K562 (cell line): Measurements from ENCODE around the gene NAT9. TPM values are rescaled to one million over a fixed set of nuclear protein-coding genes. Genes with fewer than 3 reads are reported as not detected.

ENCODE experiments used
- ATAC-seq: fragments of 200-7000 bp; cut with Tn5 transposase; 3 replicates; pipeline ENCODE4 v1.9.1; 2020; ENCODE audit warnings: moderate library complexity
- BruUV-seq: library from RNA; stranded (reverse); fragments of 400-500 nt; replicated peaks from 2 replicates; lab custom pipeline; 2021; lab: Mats Ljungman, UMichigan
- CTCF ChIA-PET: fragments of 300-600 bp; formaldehyde crosslinking; extraction: SDS; loops from one replicate; lab custom pipeline; 2021; ENCODE audit warnings: low intra/inter-chr PET ratio; lab: Yijun Ruan, JAX
- POLR2A ChIA-PET: fragments of 300-600, 350-650 bp; sonication (Branson Sonifier 250); formaldehyde crosslinking; extraction: SDS; loops from one replicate; lab custom pipeline; 2021; ENCODE audit warnings: antibody characterized with exemption, inconsistent platforms; lab: Yijun Ruan, JAX
- DNase-seq, 4 experiments: peaks; one replicate each; pipeline versions ENCODE4 v3.0.0 to v3.0.0-alpha.2; 2011 to 2018; ENCODE audit warnings: low spot score in 3 of 4, mixed read lengths in 3 of 4; ENCODE audit errors: extremely low read depth in 1 of 4
- FAIRE-seq: peaks from 2 replicates; lab custom pipeline; 2011; peaks lifted over from hg19 to GRCh38; lab: Jason Lieb, UNC
- H2AFZ ChIP-seq: 2 replicates; pipeline ENCODE4 v1.6.0; 2011; ENCODE audit warnings: low read depth, low read length, control low read depth, inconsistent platforms
- H3K27ac ChIP-seq: fragments of 200-600 bp; 3 replicates; pipeline ENCODE4 v1.8.0; 2011; ENCODE audit warnings: low read depth, mild to moderate bottlenecking, control low read depth, inconsistent platforms, low read length, moderate library complexity, mixed read lengths; ENCODE audit errors: extremely low read depth
- H3K27me3 ChIP-seq, 2 experiments: fragments of 300-600 bp in 1 of 2; 2 replicates in 1 of 2; 3 replicates in 1 of 2; pipeline versions ENCODE4 v1.6.0 to v1.8.0; 2011; ENCODE audit warnings: inconsistent platforms in 2 of 2, low read length in 2 of 2, mild to moderate bottlenecking in 1 of 2, mixed read lengths in 1 of 2, moderate library complexity in 1 of 2; ENCODE audit not compliant: control insufficient read depth in 2 of 2, insufficient read depth in 2 of 2
- H3K36me3 ChIP-seq: fragments of 300-600 bp; 3 replicates; pipeline ENCODE4 v1.8.0; 2011; ENCODE audit warnings: mild to moderate bottlenecking, low read length, inconsistent platforms; ENCODE audit not compliant: control insufficient read depth, insufficient read depth
- H3K4me1 ChIP-seq, 2 experiments: fragments of 200-600 bp in 1 of 2; replicated peaks in 1 of 2; 2 replicates in 1 of 2; 3 replicates in 1 of 2; pipeline versions ENCODE4 v1.5.1 to v1.8.0; 2011; ENCODE audit warnings: inconsistent platforms in 2 of 2, low read length in 2 of 2, mild to moderate bottlenecking in 1 of 2, mixed read lengths in 1 of 2, moderate library complexity in 1 of 2; ENCODE audit not compliant: control insufficient read depth in 2 of 2, insufficient read depth in 2 of 2
- H3K4me2 ChIP-seq: 2 replicates; pipeline ENCODE4 v1.6.1; 2011; ENCODE audit warnings: low read length, control low read depth, inconsistent platforms, mixed read lengths; ENCODE audit not compliant: insufficient read depth
- H3K4me3 ChIP-seq: fragments of 200-600 bp; sonication (generic), shearing (Covaris generic); 2 replicates; pipeline ENCODE4 v1.5.1; 2016; ENCODE audit warnings: control low read depth, inconsistent platforms
- H3K79me2 ChIP-seq: fragments of 200-600 bp; 3 replicates; pipeline ENCODE4 v1.8.0; 2011; ENCODE audit warnings: low read length, inconsistent platforms; ENCODE audit not compliant: control insufficient read depth, insufficient read depth
- H3K9ac ChIP-seq, 2 experiments: 2 replicates each; pipeline versions ENCODE4 v1.6.0 to v1.6.1; 2011; ENCODE audit warnings: low read depth in 2 of 2, low read length in 2 of 2, control low read depth in 1 of 2, inconsistent platforms in 1 of 2, mild to moderate bottlenecking in 1 of 2, mixed read lengths in 1 of 2; ENCODE audit not compliant: insufficient read depth in 1 of 2
- H3K9me1 ChIP-seq: one replicate; pipeline ENCODE4 v1.6.0; 2011; ENCODE audit warnings: inconsistent platforms, mild to moderate bottlenecking, low read length, moderate library complexity; ENCODE audit not compliant: control insufficient read depth, insufficient read depth
- H3K9me3 ChIP-seq: replicated peaks from 2 replicates; pipeline ENCODE4 v1.5.1; 2011; ENCODE audit warnings: low read depth, low read length, inconsistent platforms; ENCODE audit not compliant: control insufficient read depth, insufficient read depth
- H4K20me1 ChIP-seq: replicated peaks from 2 replicates; pipeline ENCODE4 v1.6.1; 2011; ENCODE audit warnings: low read length, inconsistent platforms, mixed read lengths; ENCODE audit not compliant: control insufficient read depth, insufficient read depth
- CEBPB ChIP-seq: fragments of 450-650 bp; IDR thresholded peaks from 2 replicates; pipeline ENCODE4 v1.6.1; 2016; ENCODE audit warnings: missing genetic modification characterization, missing compliant biosample characterization
- CXXC5 ChIP-seq: fragments of 250-450 bp; sonication (Bioruptor Pico); IDR thresholded peaks from 2 replicates; pipeline ENCODE4 v1.8.0; 2022; ENCODE audit warnings: inconsistent platforms, mild to moderate bottlenecking, moderate library complexity
- ESRRA ChIP-seq: fragments of 450-650 bp; IDR thresholded peaks from 2 replicates; pipeline ENCODE4 v1.6.1; 2014; ENCODE audit warnings: low read depth, mild to moderate bottlenecking, moderate library complexity, borderline replicate concordance
- ESRRB ChIP-seq: fragments of 250-450 bp; sonication (Bioruptor Pico); IDR thresholded peaks from 2 replicates; pipeline ENCODE4 v1.5.0; 2020; ENCODE audit warnings: mild to moderate bottlenecking, moderate library complexity, borderline replicate concordance
- MAZ ChIP-seq, 2 experiments: fragments of 450-650 bp in 1 of 2; sonication (generic) in 1 of 2; formaldehyde crosslinking; IDR thresholded peaks in 1 of 2; conservative IDR thresholded peaks in 1 of 2; 2 replicates each; pipeline versions ENCODE4 v1.4.0 to v1.5.0; 2020; ENCODE audit warnings: mild to moderate bottlenecking in 1 of 2, missing genetic modification reagents in 1 of 2
- NCOA6 ChIP-seq: fragments of 450-650 bp; IDR thresholded peaks from 2 replicates; pipeline ENCODE4 v1.6.1; 2017; ENCODE audit warnings: mild to moderate bottlenecking
- NCOR1 ChIP-seq: fragments of 450-650 bp; IDR thresholded peaks from 2 replicates; pipeline ENCODE4 v1.6.1; 2016; ENCODE audit warnings: mild to moderate bottlenecking, moderate library complexity
- NFIC ChIP-seq: fragments of 450-650 bp; IDR thresholded peaks from 2 replicates; pipeline ENCODE4 v1.6.1; 2017; ENCODE audit warnings: mild to moderate bottlenecking, inconsistent platforms
- NRF1 ChIP-seq, 2 experiments: fragments of 450-650 bp; IDR thresholded peaks in 1 of 2; conservative IDR thresholded peaks in 1 of 2; 2 replicates each; pipeline ENCODE4 v1.6.1; 2014; ENCODE audit warnings: mild to moderate bottlenecking in 2 of 2
- RB1 ChIP-seq: fragments of 450-650 bp; IDR thresholded peaks from 2 replicates; pipeline ENCODE4 v1.6.1; 2017; ENCODE audit warnings: low read depth, mild to moderate bottlenecking
- ZBTB17 ChIP-seq: fragments of 450-650 bp; formaldehyde crosslinking; IDR thresholded peaks from 2 replicates; pipeline ENCODE4 v1.4.0; 2020; ENCODE audit warnings: mild to moderate bottlenecking
- ZBTB8A ChIP-seq: fragments of 450-650 bp; IDR thresholded peaks from 2 replicates; pipeline ENCODE4 v1.6.1; 2018; ENCODE audit warnings: mild to moderate bottlenecking, moderate library complexity; ENCODE audit not compliant: partially characterized antibody
- WGBS: fragments of 100-300 bp; shearing (Covaris generic); methylation state at CpG from one replicate; pipeline ENCODE4 v1.1.6; 2016; ENCODE audit warnings: low coverage, mixed read lengths; ENCODE audit not compliant: insufficient coverage; ENCODE audit errors: missing lambda C conversion rate; 5-methylcytosine and 5-hydroxymethylcytosine counted together
- in situ Hi-C: fragments of 300-500 bp; cut with MboI; formaldehyde crosslinking; loops from 4 replicates; pipeline ENCODE4 v1.15.0; 2018; ENCODE audit warnings: inconsistent platforms, mixed read lengths
- intact Hi-C: fragments of 100-400 bp; cut with micrococcal nuclease; formaldehyde crosslinking; loops from 2 replicates; pipeline ENCODE4 v1.14.2; 2022
- polyA plus RNA-seq, 8 experiments: library from polyadenylated mRNA; depleted of rRNA in 4 of 8; stranded (reverse) in 5 of 8; unstranded in 3 of 8; fragments of >200 nt; fragmentation: Nextera tagmentation in 2 of 8; fragmentation: Illumina TruSeq in 1 of 8; extraction: Ambion mirVana in 2 of 8; extraction: Trizol in 1 of 8; gene quantifications; 2 replicates each; pipeline versions ENCODE4 v1.2.1 to v1.2.3, GENCODE V29; 2011 to 2014; ENCODE audit warnings: inconsistent platforms in 1 of 8, missing spikeins in 1 of 8
- total RNA-seq, 7 experiments: library from RNA; depleted of rRNA in 6 of 7; stranded (reverse); fragments of >200 nt in 6 of 7; fragmentation: Illumina TruSeq in 2 of 7; extraction: Trizol in 2 of 7; gene quantifications; 2 replicates each; pipeline versions ENCODE4 v1.2.1 to v1.2.3, GENCODE V29; 2011 to 2021; ENCODE audit warnings: low replicate concordance in 1 of 7
- TF ChIP-seq, protein P1 (sequence below), 3 experiments: IDR thresholded peaks in 2 of 3; conservative IDR thresholded peaks in 1 of 3; 2 replicates each; pipeline ENCODE4 v1.5.1; 2011 to 2012; ENCODE audit warnings: low read length in 3 of 3, mild to moderate bottlenecking in 3 of 3, control low read depth in 2 of 3, improper control_type of control experiment in 1 of 3, inconsistent platforms in 1 of 3, low read depth in 1 of 3, mixed read lengths in 1 of 3, moderate library complexity in 1 of 3; ENCODE audit not compliant: insufficient read depth in 2 of 3
- TF ChIP-seq, protein P2 (sequence below): fragments of 250-450 bp; sonication (Bioruptor Pico); IDR thresholded peaks from 2 replicates; pipeline ENCODE4 v1.8.0; 2021; ENCODE audit warnings: mild to moderate bottlenecking, moderate library complexity
- TF ChIP-seq, protein P3 (sequence below): sonication (generic); formaldehyde crosslinking; IDR thresholded peaks from 2 replicates; pipeline ENCODE4 v1.8.0; 2022; ENCODE audit warnings: missing genetic modification reagents, mild to moderate bottlenecking, moderate library complexity, borderline replicate concordance

Gene NAT9
- total and polyA plus RNA-seq, 9 of the 15 experiments (the other 6 are each of a cell fraction or from before 2014, with no cell fraction given) = 4.2 to 63.6 (median 40.8) TPM

DNA sequence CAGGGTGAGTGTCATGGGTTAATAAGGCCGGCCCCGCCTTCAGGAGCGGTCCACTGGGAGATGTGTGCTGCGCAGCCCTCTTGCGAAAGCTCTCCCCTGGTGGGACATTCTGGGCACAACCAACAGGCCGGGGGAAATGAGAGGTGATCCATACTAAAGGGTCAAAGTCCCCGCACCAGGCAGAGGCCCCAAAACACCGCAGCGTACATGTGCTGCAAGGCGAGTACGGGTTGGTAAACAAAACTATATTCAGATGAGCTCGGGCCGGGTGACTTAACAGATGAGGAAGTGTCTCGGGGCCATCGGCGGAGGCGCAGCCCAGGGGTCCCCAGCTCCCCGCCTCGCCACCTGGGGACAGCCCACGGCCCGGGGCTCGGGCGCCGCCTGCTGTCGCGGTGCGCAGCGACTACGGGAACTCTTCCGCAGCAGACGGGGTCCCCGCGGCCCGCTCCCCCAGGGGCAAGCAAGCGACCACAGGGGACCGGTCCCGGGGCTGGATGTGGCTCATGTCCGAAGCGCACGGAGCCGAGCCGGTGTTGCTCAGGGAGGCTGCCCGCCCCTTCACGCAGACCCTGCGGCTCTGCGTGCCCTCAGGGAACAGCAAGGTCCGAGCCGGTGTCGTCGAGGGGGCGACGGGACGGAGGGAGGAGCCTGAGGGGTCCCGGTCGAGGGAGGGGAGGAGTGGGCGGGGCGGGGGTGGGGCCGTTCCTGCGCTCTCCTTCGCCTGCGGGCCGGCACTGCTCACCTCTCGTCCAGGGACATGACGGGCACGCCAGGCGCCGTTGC lies 39.4 kb downstream of the NAT9 start, which contains the start of gene RAB37:
Gene RAB37 (plus strand): TSS at position 744 of the 786 bp plus-strand sequence. CDS start 17 bp downstream, at position 761.
- ChIA-PET CTCF (interaction anchor here (0.8 to 2.6 kb wide), 4 partner anchors 9 to 435 kb away, joined by 3 to 15 read pairs (median 3); no protein-coding TSS in a partner anchor), POLR2A (interaction anchor here (0.6 to 1.3 kb wide), 4 partner anchors 11 to 1119 kb away, joined by 3 to 4 read pairs (median 4); no protein-coding TSS in a partner anchor)
- Histone ChIP-seq H3K36me3 (no peaks in the 10 kb centered on the region), H3K9me3 (no peaks in the 10 kb centered on the region), H3K4me3 (no peak within 1 kb of the TSS), H3K9ac (peak within 1 kb of the TSS in 1 of 2 experiments; percentile 28; a peak in 2 of 4 replicates), H4K20me1 (peaks cover 5% of the 10 kb centered on the region; the same call in 1 of the 2 replicates), H3K4me2 (no peak within 1 kb of the TSS), H3K27me3 (peaks cover 31 to 73% of the 10 kb centered on the region in 2 experiments; a peak in 4 of 5 replicates), H3K9me1 (no peaks in the 10 kb centered on the region), H3K79me2 (no peaks in the 10 kb centered on the region), H3K27ac (no peak within 1 kb of the TSS), H2AFZ (no peak within 1 kb of the TSS), H3K4me1 (peaks cover 0 to 20% of the 10 kb centered on the region in 2 experiments; a peak in 3 of 5 replicates)
- ATAC-seq = peak; percentile 78
- DNase-seq = peak in 2 of 4 experiments; percentile 67
- no TSS peak for BruUV-seq
- intact Hi-C loops = loop anchor here (1.0 kb wide), 1 partner anchor 79 kb away; no protein-coding TSS in a partner anchor
- FAIRE-seq = no peak
- in situ Hi-C loops = no loop called here
- WGBS = 6% methylated on average over 39 of the region's 67 CpGs
- TF ChIP-seq ESRRA (no peak), NFIC (peak; percentile 52), MAZ (CRISPR knock-in tag; conservative IDR thresholded peaks at IDR 0.05 in 1 of 2, IDR thresholded peaks at IDR 0.05 in 1 of 2) (peak in 1 of 2 experiments; percentile 26; a peak in 1 of 4 replicates), CXXC5 (CRISPR knock-in tag) (0 out of 2 replicates have a peak, but pooled peaks have one; percentile 21), NCOA6 (peak; percentile 78), CEBPB (tag) (peak; percentile 69), ZBTB8A (no peak), NCOR1 (no peak), RB1 (0 out of 2 replicates have a peak, but pooled peaks have one; percentile 17), ESRRB (CRISPR knock-in tag) (no peak), NRF1 (conservative IDR thresholded peaks at IDR 0.05 in 1 of 2, IDR thresholded peaks at IDR 0.05 in 1 of 2) (peak; percentile 62 to 64), ZBTB17 (CRISPR knock-in tag) (0 out of 2 replicates have a peak, but pooled peaks have one; percentile 20)
- TF ChIP-seq, protein P1, sequence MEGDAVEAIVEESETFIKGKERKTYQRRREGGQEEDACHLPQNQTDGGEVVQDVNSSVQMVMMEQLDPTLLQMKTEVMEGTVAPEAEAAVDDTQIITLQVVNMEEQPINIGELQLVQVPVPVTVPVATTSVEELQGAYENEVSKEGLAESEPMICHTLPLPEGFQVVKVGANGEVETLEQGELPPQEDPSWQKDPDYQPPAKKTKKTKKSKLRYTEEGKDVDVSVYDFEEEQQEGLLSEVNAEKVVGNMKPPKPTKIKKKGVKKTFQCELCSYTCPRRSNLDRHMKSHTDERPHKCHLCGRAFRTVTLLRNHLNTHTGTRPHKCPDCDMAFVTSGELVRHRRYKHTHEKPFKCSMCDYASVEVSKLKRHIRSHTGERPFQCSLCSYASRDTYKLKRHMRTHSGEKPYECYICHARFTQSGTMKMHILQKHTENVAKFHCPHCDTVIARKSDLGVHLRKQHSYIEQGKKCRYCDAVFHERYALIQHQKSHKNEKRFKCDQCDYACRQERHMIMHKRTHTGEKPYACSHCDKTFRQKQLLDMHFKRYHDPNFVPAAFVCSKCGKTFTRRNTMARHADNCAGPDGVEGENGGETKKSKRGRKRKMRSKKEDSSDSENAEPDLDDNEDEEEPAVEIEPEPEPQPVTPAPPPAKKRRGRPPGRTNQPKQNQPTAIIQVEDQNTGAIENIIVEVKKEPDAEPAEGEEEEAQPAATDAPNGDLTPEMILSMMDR (IDR thresholded peaks at IDR 0.05 in 2 of 3, conservative IDR thresholded peaks at IDR 0.05 in 1 of 3; ENCODE audit: insufficient read depth in 2 of 3, low read depth in 1 of 3, low read length in 3 of 3) = peak; percentile 53 to 68 (median 55)
- TF ChIP-seq, protein P2, sequence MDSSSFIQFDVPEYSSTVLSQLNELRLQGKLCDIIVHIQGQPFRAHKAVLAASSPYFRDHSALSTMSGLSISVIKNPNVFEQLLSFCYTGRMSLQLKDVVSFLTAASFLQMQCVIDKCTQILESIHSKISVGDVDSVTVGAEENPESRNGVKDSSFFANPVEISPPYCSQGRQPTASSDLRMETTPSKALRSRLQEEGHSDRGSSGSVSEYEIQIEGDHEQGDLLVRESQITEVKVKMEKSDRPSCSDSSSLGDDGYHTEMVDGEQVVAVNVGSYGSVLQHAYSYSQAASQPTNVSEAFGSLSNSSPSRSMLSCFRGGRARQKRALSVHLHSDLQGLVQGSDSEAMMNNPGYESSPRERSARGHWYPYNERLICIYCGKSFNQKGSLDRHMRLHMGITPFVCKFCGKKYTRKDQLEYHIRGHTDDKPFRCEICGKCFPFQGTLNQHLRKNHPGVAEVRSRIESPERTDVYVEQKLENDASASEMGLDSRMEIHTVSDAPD (CRISPR knock-in tag) = no peak
- TF ChIP-seq, protein P3, sequence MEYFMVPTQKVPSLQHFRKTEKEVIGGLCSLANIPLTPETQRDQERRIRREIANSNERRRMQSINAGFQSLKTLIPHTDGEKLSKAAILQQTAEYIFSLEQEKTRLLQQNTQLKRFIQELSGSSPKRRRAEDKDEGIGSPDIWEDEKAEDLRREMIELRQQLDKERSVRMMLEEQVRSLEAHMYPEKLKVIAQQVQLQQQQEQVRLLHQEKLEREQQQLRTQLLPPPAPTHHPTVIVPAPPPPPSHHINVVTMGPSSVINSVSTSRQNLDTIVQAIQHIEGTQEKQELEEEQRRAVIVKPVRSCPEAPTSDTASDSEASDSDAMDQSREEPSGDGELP = 0 out of 2 replicates have a peak, but pooled peaks have one; percentile 10
